Activated CD8-positive, alpha-beta memory T cell treated with anti-CD3 and anti-CD28 coated beads, Interleukin-2, amount 50 U/mL, for 24 hours (primary cell): ENCODE measurements around the gene EXTL2.
"Not testable (repeated sequence)": the region's sequence is repeated elsewhere in the genome, so short reads cannot be mapped to it uniquely, and the experiment has no call there.

Experiments
- DNase-seq: peaks from one replicate; pipeline ENCODE4 v3.0.0-alpha.2; 2020; ENCODE audit errors: extremely low read depth

EXTL2 gene, protein sequence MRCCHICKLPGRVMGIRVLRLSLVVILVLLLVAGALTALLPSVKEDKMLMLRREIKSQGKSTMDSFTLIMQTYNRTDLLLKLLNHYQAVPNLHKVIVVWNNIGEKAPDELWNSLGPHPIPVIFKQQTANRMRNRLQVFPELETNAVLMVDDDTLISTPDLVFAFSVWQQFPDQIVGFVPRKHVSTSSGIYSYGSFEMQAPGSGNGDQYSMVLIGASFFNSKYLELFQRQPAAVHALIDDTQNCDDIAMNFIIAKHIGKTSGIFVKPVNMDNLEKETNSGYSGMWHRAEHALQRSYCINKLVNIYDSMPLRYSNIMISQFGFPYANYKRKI

GRCh38 chr1:100894603-100895539 is at the start of gene EXTL2:
Gene EXTL2 (minus strand): TSS chr1:100894842. CDS start chr1:100888757, 6,085 bp downstream.
- peak; percentile 18 for DNase-seq

DNA sequence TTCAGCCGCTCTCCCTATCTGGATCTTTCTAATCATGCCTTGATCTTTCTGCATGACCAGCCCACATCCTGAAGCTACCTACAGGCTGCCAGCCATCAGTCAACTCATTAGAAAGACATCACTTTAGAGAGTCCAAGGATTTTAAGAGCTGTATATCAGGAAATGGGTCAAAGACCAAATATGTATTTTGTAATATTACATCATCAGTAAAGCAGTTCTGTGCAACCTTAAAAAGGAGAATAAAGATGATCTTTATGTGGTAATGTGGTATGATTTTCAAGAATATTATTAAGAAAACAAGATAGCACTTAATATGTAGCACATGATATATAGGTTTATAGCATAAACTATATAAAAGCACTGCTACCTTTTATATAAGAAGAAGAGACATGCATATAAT is 48.9 kb upstream of the EXTL2 start:
- DNase-seq, result no peak

- no peak for DNase-seq
Observed at GRCh38 chr1:100942304-100943046, 47.8 kb upstream of the EXTL2 start.

DNA sequence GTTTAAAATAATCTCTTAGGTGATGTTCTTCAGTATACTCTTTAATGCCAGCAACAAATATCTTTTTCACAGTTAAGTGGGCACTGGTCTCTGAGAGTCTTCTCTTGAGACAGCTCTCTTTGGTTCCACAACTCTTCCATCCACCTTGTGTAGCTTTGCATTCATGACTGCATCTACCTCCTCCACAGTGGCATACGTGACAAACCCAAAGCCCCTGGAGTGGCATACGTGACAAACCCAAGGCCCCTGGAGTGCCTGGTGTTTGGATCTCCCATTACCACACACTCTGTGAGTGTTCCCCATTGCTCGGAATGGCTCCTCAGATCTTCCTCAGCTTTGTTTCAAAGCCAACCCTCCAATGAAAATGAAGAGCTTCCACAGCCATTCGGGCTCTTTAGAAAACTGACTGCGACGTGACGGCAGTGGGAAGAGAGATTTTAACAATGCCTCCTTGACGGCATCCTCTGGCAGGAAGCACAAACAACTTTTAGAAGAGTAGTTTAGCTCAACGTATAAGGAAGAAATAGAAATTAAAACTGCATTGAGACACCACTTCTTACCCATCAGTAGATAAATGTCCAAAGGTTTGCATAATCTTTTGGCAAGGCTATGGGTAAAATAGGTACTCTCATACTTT is 47.1 kb upstream of the EXTL2 start:
- DNase-seq, result no peak

GRCh38 chr1:100941098-100941527 is 46.5 kb upstream of the EXTL2 start:
- DNase-seq, result no peak

DNA sequence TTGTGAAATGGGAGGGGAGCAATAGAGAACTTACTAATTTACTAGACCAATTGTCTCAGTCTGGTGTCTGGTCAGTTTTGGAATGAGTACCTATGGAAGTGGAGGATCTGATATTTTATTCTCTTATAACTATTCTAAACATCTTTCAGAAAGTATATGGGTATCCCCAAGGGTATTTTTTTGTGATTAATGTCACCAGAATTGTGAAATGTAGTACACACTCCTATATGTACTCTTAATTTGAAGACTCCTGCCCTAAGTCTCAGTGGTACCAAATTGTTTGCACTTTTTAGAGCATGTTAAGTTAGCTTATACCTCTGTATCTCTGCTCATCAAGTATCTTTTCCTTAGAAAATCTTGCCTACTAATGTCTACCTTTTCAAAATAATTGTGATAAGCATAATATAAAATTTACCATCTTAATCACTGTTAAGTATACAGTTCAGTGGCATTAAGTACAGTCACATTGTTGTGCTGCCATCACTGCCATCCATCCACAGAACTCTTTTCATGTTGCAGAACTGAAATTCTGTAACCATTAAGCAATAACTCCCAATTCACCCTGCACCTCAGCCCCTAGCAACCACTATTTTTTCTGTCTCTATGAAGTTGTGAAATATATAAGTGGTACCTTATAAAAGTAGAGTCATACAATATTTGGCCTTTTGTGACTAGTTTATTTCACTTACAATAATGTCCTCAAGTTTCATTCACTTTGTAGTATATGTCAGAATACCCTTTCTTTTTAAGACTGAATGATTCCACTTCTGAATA is 41.7 kb upstream of the EXTL2 start:
- DNase-seq, result no peak

DNA sequence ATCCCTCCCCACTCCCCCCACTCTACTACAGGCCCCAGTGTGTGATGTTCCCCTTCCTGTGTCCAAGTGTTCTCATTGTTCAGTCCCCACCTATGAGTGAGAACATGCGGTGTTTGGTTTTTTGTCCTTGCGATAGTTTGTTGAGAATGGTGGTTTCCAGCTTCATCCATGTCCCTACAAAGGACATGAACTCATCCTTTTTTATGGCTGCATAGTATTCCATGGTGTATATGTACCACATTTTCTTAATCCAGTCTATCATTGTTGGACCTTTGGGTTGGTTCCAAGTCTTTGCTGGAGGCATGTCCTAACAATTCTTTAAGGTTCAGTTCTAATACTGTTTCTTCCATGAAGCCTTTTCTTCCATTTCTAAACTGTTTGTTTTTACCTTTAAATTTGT is 38.9 kb upstream of the EXTL2 start:
- not testable (repeated sequence) for DNase-seq

- DNase-seq, result no peak
Observed at GRCh38 chr1:100931716-100932115, 37.1 kb upstream of the EXTL2 start.

GRCh38 chr1:100930494-100930893 is 35.9 kb upstream of the EXTL2 start:
- DNase-seq, result no peak

- no peak for DNase-seq
Observed at GRCh38 chr1:100928128-100928527, 33.5 kb upstream of the EXTL2 start.

DNA sequence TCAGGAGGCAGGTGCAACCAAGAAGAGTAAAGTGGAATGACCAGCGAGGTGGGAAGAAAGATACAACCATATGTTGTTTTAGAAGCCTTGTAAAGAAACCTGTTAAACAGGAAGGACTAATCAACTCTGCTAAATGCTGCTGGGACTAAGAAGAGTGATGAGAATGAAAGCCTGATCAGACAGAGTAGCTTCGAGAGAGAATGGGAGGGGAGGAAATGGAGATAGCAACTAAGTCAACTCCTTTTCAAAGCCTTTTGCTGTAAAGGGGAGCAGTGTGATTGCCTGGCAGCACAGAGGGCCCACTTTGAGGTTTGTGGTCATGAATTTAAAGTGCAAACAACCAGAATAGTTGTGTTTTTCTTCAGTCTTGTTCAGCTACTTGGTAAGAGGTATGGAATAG is 32.6 kb upstream of the EXTL2 start:
- DNase-seq, result no peak

GRCh38 chr1:100926240-100926639 is 31.6 kb upstream of the EXTL2 start:
- no peak for DNase-seq

DNA sequence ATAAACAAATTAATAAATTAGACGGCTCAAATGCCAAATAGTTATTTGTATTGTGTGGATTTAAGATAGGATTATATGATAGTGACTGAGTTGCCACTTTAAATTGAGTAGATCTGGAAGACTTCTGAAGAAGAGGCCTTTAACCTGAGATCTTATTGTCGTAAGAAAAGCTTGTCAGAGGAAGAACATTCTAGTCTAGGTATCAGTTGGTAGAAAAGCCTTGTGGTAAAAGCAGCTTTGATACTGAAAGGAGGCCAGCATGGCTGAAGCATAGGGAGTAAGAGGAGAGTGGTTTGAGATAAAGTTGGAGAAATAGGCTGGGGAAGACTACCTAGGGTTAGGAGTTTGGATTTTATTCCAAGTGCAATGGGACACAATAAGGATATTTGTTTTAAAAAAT is 30.3 kb upstream of the EXTL2 start:
- no peak for DNase-seq

DNA sequence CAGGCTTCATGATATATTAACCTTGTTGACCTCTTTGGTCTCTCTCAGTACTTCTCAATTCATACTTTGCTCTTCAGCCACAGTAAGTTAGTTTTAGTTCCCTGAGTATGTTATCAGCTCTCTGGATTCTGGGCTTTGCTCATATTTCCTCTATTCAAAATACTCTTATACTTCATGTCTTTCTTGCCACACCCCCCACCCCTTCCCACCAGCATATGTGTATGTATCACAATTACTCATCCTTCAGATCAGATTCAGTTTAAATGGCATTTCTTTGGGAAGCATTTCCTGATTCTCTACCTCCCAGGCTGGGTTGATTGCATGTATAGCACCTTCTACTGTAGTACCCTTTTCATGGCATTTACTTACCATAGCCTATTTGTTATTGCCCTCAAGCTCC is 29.6 kb upstream of the EXTL2 start:
- no peak for DNase-seq

- DNase-seq, result no peak
Observed at GRCh38 chr1:100921110-100921706, 26.6 kb upstream of the EXTL2 start.

DNA sequence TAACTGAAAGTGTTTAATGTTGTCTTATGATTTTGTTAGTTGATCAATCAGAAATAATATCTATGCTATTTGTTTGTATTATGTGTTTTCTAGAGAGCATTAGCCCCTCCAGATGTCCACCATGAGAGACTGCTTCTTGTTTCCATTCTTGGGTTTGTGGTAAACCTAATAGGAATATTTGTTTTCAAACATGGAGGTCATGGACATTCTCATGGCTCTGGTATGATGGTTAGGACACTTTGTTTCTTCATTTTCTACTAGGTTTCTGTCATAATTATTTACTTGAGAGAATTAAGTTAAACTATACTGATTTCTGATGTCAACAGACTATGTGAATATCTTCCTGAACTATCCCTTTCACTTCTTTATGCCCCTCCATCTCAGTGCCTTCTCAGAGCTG is 17.4 kb upstream of the EXTL2 start:
- no peak for DNase-seq

DNA sequence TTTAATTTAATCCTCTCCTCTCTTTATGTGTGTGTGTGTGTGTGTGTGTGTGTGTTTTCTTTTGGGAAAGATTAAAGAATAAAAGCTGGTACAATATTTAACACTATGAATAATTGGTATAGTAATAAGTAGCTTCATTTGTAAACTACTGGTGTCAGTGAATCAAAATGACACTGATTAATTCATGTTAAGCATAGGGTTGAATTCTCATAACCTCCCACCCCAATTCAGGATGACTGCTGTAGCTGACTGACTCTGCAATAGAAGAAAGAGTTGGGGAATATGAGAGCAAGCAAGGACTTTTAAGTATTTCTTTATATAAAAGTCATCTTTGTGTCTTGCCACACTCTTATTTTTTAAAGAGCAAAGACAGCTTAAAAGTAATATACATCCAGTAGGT is 14.4 kb upstream of the EXTL2 start:
- no peak for DNase-seq

DNA sequence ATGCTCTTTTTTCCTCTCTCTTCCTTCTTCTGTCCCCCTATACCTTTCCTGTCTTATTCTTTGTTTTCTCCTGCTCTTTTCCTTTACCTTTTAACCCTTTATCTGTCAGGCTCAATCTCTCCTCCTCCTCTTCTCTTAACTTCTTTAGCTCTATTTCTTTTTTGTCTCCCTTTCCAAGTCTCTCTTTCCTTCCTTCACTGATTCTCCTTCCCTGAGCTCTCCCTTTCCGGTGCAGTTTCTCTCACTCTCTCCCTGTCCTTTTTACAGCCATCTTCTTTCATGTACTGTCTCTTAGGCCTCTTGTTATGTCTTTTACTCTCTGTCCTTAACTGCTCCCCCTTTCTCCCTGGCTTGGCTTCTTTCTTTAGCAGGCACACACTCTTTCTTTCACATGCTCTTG is 13.2 kb upstream of the EXTL2 start:
- DNase-seq, result no peak

DNA sequence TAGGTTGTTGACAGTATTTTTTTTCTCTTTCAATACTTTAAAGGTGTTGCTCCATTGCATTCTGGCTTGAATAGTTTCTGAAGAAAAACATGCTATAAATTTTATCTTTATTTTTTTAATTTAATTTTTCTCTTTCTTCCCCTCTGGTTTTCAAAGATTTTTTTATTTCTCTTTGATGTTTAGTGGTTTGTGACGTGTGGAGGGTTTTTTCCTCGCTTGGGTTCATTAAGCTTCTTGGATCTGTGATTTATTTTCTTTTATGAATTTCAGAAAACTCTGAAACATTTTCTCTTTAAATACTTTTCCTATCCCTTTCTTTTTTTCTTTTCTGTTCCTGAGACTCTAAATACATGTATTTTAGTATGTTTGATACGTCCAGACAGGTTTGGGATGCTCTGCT is 10.5 kb upstream of the EXTL2 start:
- no peak for DNase-seq

DNA sequence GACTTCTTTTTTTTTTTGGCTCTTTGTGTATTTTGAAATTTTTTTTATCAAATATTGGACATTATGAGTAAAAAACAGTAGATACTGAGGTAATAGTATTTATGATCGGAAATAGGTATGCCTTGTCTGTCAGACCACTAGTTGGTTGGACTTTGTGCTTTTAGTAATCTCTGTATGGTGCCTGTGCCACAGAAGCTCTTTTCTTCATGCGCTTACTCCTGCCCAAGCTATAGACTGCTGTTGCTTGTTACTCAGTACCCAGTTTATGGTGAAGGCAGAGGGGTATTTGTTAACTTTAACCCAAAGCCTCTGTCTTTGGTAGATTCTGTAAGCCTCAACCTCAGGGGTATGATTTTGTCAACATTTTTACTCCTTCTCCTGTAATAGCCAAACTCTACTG is 9.9 kb upstream of the EXTL2 start:
- DNase-seq, result no peak

DNA sequence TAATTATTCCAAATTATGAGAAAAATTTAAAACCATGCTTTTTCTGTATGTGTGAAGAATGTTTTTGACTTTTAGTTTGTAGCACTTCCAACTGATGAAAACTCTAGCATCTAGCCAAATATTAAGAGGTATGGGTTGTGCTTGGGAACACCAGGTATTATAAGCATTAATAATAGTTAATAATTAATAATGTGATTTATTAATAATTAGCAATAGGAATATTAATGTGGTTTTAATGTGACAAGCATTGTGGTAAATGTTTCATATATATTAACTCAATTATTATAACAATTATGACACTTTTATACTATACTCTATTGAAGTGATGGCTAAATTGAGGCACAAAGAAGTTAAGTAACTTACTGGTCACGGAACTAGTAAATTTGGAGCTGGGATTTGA is 9.1 kb upstream of the EXTL2 start:
- no peak for DNase-seq
